Left renal pelvis (tissue), 4 donors: ENCODE results near the gene TAF3. TPM values are rescaled to one million over a fixed set of nuclear protein-coding genes. Genes with fewer than 3 reads are reported as not detected.

Experiments
- DNase-seq, 4 donors: peaks; one replicate each; pipeline ENCODE4 v3.0.0-alpha.2; 2013; ENCODE audit warnings: low read depth in 4 of 4, low spot score in 3 of 4
- polyA plus RNA-seq, 4 donors: library from polyadenylated mRNA; unstranded; fragments of 120-200 nt; gene quantifications; one replicate each; pipeline ENCODE4 v1.2.1, GENCODE V29; 2013; ENCODE audit not compliant: insufficient read length in 4 of 4

TAF3 gene
- polyA plus RNA-seq, 4 donors: 7.2 to 12.5 (median 11.2) TPM

- no peak for DNase-seq
These were observed 236.4 kb downstream of the TAF3 start, which contains the start of gene GATA3 for GRCh38 chr10:8054494-8055407. Gene GATA3, plus strand, starts transcription at chr10:8054688. Its CDS starts 968 bp downstream, at chr10:8055656.

DNA sequence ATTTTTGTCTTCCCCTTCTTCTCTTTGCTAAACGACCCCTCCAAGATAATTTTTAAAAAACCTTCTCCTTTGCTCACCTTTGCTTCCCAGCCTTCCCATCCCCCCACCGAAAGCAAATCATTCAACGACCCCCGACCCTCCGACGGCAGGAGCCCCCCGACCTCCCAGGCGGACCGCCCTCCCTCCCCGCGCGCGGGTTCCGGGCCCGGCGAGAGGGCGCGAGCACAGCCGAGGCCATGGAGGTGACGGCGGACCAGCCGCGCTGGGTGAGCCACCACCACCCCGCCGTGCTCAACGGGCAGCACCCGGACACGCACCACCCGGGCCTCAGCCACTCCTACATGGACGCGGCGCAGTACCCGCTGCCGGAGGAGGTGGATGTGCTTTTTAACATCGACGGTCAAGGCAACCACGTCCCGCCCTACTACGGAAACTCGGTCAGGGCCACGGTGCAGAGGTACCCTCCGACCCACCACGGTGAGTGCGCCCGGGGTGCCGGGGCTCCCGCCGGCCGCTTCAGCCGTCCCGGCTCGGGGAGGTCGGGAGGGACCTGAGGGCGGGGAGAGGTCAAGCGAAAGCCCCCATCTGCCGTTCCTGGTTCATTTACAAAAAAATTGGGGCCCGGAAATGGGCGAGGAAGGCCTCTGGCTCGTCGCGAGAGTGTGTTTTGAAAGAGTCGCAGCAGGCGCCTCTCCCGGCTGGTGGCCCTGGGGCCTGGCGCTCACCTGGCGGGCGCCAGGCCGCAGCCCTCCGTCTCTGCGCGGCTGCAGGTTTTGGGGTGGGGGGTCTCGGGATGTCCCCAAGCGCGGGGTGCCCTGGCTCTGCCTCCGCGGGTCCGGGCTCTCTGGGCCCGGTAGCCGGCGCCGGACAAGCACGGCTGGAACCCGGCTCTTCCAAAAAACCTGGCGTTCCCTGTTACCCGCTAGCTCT lies 237.4 kb downstream of the TAF3 start:
- DNase-seq: no peak

DNA sequence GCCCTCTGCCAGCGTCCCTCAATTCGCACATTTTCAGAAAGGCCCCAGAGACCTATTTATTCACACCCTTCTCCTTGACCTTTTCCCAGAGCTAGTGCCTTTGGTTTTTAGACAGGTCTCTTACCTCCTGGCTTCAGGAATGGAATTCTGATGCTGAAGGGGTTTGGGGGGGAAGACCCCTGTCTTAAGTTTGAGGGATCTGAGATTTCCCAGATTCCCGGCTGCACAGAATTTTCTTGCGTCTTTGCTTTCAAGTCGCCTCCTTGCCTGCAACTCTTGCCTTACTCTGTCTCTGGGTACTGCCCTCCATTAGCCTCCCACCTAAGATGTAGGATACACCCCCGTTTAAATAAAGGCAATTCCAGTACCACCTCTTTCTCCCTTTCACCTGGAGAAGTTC lies 238.1 kb downstream of the TAF3 start:
- DNase-seq: no peak

DNA sequence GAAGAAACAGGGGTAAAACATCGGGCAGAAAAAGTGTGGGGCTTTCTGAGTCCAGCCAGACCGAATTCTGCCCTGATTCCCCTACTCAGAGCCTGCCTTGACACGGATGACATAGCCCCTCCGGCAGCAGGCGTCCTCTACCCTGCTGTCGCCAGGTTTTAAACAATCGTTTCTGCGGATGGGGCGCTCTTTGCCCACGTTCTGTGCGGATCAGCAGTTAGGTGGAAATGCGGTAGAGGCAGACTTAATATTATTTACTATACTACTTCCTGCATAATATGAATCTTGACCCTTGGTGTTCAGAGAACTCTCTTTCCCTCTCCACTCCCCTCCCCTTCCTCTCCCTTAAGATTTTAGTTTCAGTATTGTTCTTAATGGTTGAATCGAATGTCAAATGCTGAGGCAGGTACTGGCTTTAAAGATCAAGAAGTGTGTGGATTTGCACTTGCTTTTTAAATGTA lies 238.6 kb downstream of the TAF3 start:
- DNase-seq: no peak

DNA sequence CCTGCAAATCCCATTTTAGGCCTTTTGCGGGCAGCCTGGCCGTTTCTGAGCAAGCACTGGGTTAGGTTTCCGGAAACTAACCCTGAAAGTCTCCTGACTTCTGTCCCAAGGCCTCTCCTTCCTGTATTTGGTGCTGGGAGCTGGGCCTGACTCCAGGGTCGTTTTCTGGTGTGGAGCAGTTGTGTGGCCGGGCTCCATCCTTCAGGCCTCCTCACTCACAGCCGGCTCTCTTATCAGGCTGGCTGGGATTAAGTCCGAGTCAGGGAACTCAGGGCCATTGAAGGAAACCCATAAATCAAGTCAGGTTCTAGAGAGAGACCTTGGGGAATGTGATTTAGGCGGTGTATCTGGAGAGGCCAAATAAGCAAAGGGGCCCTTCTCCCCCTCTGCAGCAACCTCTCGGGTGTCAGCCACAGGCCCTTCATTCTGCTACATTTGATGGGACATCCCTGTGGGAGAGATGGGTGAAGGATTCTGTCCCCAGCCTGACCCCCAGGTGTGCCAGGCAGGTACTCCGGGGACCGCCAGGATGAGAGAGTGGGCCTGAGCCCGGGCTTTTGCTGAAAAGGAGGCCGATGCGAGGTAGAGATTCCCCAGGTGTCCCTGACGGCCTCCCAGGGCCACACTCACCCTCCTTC lies 239.4 kb downstream of the TAF3 start:
- DNase-seq: no peak

DNA sequence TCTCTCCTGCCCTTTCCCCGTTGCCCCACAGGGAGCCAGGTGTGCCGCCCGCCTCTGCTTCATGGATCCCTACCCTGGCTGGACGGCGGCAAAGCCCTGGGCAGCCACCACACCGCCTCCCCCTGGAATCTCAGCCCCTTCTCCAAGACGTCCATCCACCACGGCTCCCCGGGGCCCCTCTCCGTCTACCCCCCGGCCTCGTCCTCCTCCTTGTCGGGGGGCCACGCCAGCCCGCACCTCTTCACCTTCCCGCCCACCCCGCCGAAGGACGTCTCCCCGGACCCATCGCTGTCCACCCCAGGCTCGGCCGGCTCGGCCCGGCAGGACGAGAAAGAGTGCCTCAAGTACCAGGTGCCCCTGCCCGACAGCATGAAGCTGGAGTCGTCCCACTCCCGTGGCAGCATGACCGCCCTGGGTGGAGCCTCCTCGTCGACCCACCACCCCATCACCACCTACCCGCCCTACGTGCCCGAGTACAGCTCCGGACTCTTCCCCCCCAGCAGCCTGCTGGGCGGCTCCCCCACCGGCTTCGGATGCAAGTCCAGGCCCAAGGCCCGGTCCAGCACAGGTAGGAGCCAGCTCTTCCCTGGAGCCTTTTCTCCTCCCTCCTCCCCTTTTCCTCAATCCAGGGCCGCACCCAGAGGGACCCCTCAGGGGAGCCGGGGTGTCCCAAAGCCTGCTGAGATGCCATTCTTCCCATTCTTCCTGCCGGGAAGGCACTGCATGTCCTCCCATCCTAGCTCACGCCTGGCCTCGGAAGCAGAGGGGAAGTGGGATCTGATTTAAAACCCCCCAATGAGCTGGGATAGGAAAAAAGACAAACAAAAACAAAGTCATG lies 240.2 kb downstream of the TAF3 start:
- no peak for DNase-seq

DNA sequence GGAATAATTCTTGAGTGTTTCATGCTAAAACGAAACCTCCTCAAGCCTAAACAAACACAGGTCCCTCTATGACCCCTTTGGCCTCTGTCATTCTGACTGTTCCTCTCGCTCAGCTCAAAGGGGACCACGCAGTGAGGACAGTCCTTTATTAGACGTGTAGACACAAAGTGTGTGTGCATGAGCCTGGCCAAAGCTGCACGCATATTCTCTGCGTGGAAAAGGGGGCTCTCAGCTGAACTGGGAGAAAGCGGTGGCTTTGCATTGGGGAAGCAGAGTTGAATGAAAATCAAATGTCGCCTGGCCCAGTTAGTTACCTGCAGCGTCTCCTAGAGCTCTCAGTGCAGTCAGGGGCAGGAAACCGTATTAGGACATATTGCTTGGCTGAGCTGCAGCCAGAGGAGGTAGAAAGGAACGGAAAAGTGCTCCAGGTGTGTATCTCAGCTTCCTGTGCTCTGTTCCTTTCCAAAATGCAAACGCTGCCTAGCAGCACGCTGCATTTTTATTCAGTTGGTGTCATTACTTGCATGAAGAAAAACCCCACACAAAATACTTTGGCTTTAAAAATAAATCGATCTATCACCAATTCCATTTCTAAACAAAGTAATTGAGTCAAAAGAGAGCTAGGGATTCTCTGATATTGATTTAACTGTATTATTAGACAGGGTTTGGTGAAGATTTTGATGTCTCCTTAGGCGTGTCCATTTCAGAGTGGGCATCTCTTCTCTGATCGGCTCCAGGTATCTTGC lies 241.1 kb downstream of the TAF3 start:
- no peak for DNase-seq

DNA sequence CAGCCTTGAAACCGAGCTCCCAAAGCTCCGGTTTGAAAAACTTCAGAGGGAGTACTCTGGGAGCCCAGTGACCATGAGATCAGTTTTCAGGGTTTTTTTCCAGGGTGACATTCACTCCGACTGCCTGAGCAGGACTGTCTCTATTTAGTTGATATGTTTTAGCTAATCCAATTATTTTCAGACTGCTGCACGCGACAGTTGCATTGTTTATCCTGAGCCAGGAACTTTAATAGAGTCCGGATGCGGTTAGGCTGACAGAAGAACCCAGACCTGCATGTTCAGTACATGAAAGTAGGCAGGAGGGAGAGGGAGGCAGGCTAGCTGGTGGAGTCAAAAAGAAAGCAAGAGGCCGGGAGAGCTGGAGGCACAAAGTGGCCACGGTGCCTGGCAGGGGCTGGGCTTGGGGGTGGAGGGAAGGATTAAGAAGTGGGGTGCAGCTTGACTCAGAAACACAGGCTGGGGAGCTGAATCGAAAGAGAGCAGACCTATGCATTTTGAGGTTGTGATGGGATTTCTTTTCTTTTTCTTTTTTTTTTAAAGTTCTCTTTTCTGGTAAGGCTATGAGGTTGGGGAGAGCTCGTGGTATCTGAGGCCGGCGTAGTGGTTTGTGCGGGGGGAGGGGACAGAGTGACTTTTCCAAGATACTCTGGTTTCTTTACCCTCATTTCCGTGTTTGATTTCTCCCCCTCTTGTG lies 241.9 kb downstream of the TAF3 start:
- no peak for DNase-seq

GRCh38 chr10:8060704-8061121 lies 242.4 kb downstream of the TAF3 start:
- no peak for DNase-seq

DNA sequence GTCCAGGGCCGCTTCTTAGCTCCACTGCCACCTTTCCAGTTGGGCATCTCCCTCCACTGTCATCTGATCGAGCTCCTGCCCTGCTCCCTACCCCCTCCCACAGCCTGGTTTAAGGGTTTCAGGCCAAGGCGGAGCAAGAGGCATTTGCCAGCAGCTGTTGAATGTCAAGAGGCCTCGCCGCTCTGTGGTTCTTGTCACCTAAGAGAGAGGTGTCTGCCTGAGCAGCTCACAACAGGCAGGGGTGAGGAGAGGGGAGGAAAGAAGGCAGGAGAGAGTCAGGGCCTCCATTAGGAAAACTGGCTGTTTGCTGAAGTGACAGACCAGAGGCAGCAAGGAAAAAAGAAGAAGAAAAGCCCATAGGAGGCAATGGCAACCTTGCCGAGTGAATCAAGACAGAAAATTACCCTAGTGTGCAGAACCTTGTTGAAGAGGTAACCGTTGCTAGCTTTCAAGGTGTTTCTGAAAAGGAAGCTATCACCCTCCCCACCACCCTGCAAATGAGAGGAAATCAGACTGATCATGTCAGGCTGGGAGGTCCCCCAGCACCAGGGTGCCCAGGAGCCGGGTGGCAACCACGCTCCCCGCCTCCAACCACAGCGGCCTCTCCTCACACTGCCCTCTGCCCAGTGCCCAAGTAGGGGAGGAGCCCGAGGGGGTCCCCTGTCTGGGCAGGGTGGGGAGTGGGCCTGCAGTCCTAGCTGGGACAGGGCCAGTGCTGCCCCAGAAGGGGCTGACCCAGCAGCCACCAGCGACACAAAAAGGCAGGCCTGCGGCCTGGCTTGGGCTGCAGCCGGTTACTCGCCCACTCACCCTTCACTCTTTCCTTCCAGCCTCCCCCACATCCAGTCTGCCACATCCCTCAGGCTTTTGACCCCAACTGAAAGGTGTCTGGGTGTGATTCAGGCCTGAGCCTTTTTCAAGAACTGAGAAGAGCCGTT lies 243.2 kb downstream of the TAF3 start:
- no peak for DNase-seq

DNA sequence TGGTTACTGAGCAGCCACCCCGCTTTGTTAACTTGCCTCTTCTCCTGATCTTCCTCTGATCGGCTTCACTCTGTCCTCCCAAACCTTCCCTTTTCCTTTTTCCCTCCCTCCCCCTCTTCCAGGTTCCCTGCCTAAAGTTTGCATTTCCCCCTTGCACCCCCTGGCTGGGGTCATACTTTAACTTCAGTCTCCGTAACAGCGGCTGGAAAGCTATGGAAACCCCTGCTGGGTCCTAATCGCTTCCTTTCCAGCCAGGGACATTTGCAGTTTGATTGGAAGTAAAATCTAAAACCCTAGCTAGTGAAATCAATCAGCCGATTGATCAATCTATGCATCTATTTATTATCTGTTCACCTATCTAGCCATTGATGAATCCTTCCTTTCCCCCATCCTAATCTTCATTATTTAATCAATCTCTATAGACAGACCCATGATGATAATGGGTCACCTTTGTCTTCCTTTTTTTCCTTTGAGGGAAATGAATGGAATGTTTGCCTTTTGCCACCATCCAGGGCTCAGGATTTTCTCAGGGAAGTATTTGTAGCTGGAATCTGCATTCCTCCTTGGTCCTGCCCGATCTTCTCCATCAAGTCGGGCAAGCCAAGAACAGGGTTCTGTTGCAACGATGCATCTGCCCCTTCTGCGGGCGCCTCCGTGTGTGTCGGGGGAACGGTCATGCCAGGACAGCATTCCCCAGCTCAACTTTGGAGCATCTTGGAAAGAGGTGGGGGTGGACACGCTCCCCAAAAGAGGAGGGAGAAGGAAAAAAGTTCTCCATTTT lies 245.0 kb downstream of the TAF3 start:
- DNase-seq: no peak

DNA sequence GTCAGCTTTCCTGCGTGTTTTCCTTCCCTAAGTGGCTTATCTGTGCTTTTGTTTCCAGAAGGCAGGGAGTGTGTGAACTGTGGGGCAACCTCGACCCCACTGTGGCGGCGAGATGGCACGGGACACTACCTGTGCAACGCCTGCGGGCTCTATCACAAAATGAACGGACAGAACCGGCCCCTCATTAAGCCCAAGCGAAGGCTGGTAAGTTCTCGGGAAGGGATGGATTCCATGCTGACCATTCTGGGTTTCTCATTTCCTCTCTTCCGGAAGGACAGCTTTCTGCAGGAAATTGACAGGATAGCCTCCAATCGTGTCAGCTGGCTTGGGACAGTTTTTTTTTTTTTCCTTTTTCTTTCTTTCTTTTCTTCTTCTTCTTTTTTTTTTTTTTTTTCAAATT lies 245.6 kb downstream of the TAF3 start:
- no peak for DNase-seq

DNA sequence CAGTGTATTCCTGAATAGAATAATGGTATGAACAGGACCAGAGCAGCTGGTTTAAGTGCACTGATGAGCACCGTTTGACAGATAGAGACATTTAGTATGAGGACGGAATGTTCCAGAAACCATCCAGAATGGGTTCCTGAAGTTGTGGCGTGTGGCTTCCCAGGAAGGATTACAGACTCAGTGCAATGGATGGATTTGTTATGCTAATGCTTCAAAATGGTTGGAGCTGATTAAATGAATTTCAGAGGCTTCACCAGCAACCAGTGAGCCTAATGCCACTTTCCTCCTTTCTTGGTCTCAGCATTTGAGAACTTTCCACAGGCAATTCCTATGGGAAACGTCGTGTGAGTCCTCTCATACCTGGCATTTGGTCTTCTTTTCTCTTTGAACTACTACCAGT lies 246.1 kb downstream of the TAF3 start:
- no peak for DNase-seq

DNA sequence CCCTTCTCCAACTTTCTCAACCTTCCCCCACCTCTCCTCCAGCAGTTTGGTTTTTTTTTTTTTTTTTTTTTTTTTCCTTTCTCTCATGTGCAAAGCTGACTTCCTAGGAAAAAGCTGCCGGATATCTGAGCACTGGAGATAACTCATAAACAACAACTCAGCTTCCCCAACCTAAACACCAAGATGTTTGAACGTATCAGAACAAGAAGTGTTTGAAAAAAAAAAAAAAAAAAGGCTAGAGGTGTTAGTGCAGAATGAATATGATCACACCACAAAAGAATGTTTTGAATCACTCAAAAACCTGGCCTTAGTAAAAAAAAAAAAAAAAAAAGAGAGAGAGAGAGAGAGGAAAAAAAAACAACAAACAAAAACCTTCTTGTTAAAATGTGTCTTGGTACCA lies 247.3 kb downstream of the TAF3 start:
- no peak for DNase-seq

GRCh38 chr10:8066124-8066523 lies 247.8 kb downstream of the TAF3 start:
- no peak for DNase-seq
